Body of pancreas (tissue), 4 donors: Measurements from ENCODE around the gene SLC35F2.

Source experiments
- POLR2A ChIP-seq, 3 donors: fragments of 450-650 bp; IDR thresholded peaks; one replicate each; pipeline ENCODE4 v1.6.1; 2016; ENCODE audit warnings: antibody characterized with exemption in 3 of 3, mild to moderate bottlenecking in 2 of 3
- TF ChIP-seq, protein P1 (sequence below), 7 experiments: fragments of 450-650 bp in 4 of 7; fragments of 200-600 bp in 3 of 7; sonication (generic) in 3 of 7; IDR thresholded peaks; one replicate each; pipeline ENCODE4 v1.5.1; 2016 to 2019; ENCODE audit warnings: antibody characterized with exemption in 7 of 7

GRCh38 chr11:107898270-107898669 lies 39.7 kb upstream of the SLC35F2 start:
- TF ChIP-seq, protein P1, sequence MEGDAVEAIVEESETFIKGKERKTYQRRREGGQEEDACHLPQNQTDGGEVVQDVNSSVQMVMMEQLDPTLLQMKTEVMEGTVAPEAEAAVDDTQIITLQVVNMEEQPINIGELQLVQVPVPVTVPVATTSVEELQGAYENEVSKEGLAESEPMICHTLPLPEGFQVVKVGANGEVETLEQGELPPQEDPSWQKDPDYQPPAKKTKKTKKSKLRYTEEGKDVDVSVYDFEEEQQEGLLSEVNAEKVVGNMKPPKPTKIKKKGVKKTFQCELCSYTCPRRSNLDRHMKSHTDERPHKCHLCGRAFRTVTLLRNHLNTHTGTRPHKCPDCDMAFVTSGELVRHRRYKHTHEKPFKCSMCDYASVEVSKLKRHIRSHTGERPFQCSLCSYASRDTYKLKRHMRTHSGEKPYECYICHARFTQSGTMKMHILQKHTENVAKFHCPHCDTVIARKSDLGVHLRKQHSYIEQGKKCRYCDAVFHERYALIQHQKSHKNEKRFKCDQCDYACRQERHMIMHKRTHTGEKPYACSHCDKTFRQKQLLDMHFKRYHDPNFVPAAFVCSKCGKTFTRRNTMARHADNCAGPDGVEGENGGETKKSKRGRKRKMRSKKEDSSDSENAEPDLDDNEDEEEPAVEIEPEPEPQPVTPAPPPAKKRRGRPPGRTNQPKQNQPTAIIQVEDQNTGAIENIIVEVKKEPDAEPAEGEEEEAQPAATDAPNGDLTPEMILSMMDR (IDR thresholded peaks at IDR 0.05) = peak in 4 of 7 experiments; percentile 44 to 54 (median 51)
- no peak for TF ChIP-seq POLR2A (IDR thresholded peaks at IDR 0.05)
